Thoracic aorta (tissue), 2 donors: ENCODE measurements around the gene FOXP2. TPM values are rescaled to one million over a fixed set of nuclear protein-coding genes. Genes with fewer than 3 reads are reported as not detected.

Experiments
- ATAC-seq: fragments of 150-250 bp; one replicate; pipeline ENCODE4 v1.8.0; 2017; ENCODE audit warnings: low read depth; ENCODE audit not compliant: insufficient number of reproducible peaks, low FRiP score
- DNase-seq: peaks from one replicate; pipeline ENCODE4 v3.0.0-alpha.2; 2020; ENCODE audit warnings: low spot score
- H3K27ac ChIP-seq, 2 donors: fragments of 200-600 bp; sonication (generic); 1 replicate in 1 of 2; 2 replicates in 1 of 2; pipeline ENCODE4 v1.5.1; 2016; ENCODE audit warnings: mild to moderate bottlenecking in 2 of 2, moderate library complexity in 2 of 2
- H3K27me3 ChIP-seq: fragments of 200-600 bp; sonication (generic); replicated peaks from 2 replicates; pipeline ENCODE4 v1.6.0; 2016; ENCODE audit warnings: mild to moderate bottlenecking; ENCODE audit not compliant: insufficient read depth
- H3K36me3 ChIP-seq: fragments of 200-600 bp; sonication (generic); one replicate; pipeline ENCODE4 v1.5.1; 2016
- H3K4me1 ChIP-seq, 2 donors: fragments of 200-600 bp; sonication (generic); 1 replicate in 1 of 2; 2 replicates in 1 of 2; pipeline versions ENCODE4 v1.5.1 to v1.6.0; 2016; ENCODE audit warnings: low read depth in 2 of 2, mild to moderate bottlenecking in 1 of 2; ENCODE audit not compliant: control insufficient read depth in 1 of 2
- H3K4me3 ChIP-seq: fragments of 200-600 bp; sonication (generic); 2 replicates; pipeline ENCODE4 v1.5.1; 2016; ENCODE audit warnings: mild to moderate bottlenecking
- H3K9me3 ChIP-seq: fragments of 200-600 bp; sonication (generic); 2 replicates; pipeline ENCODE4 v1.5.1; 2016
- total RNA-seq, 2 donors: library from RNA; depleted of rRNA; stranded (reverse); fragments of >200 nt; gene quantifications; one replicate each; pipeline versions ENCODE4 v1.1.0 to v1.2.3, GENCODE V29; 2016
- TF ChIP-seq, protein P1 (sequence below): fragments of 200-600 bp; sonication (generic); IDR thresholded peaks from one replicate; pipeline ENCODE4 v1.5.1; 2019; ENCODE audit warnings: antibody characterized with exemption

FOXP2 gene
- total RNA-seq, 2 donors from 2014 or later = 16.7 to 17.6 TPM

DNA sequence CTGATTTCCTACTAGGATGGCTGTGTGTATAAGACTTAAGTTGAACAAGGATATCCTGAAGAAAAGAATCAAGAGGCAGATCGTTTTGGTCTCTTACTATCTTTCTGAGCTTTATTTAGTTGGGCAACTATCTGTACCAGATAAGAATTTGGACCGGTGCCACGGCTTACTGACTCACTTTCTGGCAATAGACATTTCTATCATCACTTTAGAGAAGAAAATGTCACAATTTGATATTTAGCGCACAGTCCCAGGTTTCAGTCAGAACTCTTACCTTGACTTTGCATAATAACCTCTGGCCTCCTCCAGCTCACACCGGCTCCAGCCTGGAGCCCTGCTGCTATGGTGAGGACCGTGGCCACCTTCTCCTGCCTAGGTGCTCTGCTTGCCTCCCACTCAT, 289.1 kb downstream of the FOXP2 start:
- Histone ChIP-seq H3K27ac (no peak overlapping the region), H3K9me3 (no peaks in the 10 kb centered on the region), H3K27me3 (no peaks in the 10 kb centered on the region), H3K4me1 (no peaks in the 10 kb centered on the region), H3K36me3 (no peaks in the 10 kb centered on the region), H3K4me3 (no peak overlapping the region)
- TF ChIP-seq, protein P1, sequence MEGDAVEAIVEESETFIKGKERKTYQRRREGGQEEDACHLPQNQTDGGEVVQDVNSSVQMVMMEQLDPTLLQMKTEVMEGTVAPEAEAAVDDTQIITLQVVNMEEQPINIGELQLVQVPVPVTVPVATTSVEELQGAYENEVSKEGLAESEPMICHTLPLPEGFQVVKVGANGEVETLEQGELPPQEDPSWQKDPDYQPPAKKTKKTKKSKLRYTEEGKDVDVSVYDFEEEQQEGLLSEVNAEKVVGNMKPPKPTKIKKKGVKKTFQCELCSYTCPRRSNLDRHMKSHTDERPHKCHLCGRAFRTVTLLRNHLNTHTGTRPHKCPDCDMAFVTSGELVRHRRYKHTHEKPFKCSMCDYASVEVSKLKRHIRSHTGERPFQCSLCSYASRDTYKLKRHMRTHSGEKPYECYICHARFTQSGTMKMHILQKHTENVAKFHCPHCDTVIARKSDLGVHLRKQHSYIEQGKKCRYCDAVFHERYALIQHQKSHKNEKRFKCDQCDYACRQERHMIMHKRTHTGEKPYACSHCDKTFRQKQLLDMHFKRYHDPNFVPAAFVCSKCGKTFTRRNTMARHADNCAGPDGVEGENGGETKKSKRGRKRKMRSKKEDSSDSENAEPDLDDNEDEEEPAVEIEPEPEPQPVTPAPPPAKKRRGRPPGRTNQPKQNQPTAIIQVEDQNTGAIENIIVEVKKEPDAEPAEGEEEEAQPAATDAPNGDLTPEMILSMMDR = no peak
- no peak for ATAC-seq
- no peak for DNase-seq

GRCh38 chr7:114708646-114709045, 294.0 kb downstream of the FOXP2 start:
- no peak for DNase-seq
- H3K27me3 ChIP-seq = no peaks in the 10 kb centered on the region
- no peak overlapping the region for H3K4me3 ChIP-seq
- TF ChIP-seq, protein P1 = no peak
- no peaks in the 10 kb centered on the region for H3K9me3 ChIP-seq
- H3K36me3 ChIP-seq = no peaks in the 10 kb centered on the region
- ATAC-seq = no peak
- no peak overlapping the region for H3K27ac ChIP-seq
- no peaks in the 10 kb centered on the region for H3K4me1 ChIP-seq

- DNase-seq (no peak), ATAC-seq (no peak)
- TF ChIP-seq, protein P1 = no peak
- Histone ChIP-seq H3K36me3 (no peaks in the 10 kb centered on the region), H3K4me1 (no peaks in the 10 kb centered on the region), H3K27ac (no peak overlapping the region), H3K4me3 (no peak overlapping the region), H3K9me3 (no peaks in the 10 kb centered on the region), H3K27me3 (no peaks in the 10 kb centered on the region)
These were observed 295.9 kb downstream of the FOXP2 start for GRCh38 chr7:114710499-114710898.

- no peak overlapping the region for H3K4me3 ChIP-seq
- DNase-seq (no peak), ATAC-seq (no peak)
- no peaks in the 10 kb centered on the region for H3K36me3 ChIP-seq
- TF ChIP-seq, protein P1 = no peak
- H3K27me3 ChIP-seq = no peaks in the 10 kb centered on the region
- H3K9me3 ChIP-seq = no peaks in the 10 kb centered on the region
- no peak overlapping the region for H3K27ac ChIP-seq
- H3K4me1 ChIP-seq = no peaks in the 10 kb centered on the region
These were observed 296.6 kb downstream of the FOXP2 start for GRCh38 chr7:114711241-114711640.

- ATAC-seq (no peak), DNase-seq (no peak)
- H3K4me3 ChIP-seq = no peak overlapping the region
- no peaks in the 10 kb centered on the region for H3K9me3 ChIP-seq
- H3K27me3 ChIP-seq = no peaks in the 10 kb centered on the region
- H3K4me1 ChIP-seq = no peaks in the 10 kb centered on the region
- H3K27ac ChIP-seq = no peak overlapping the region
- no peaks in the 10 kb centered on the region for H3K36me3 ChIP-seq
- TF ChIP-seq, protein P1 = no peak
These were observed 301.3 kb downstream of the FOXP2 start for GRCh38 chr7:114715907-114716306.
